Stimulated activated CD4-positive, alpha-beta T cell treated with anti-CD3 and anti-CD28 coated beads, Interleukin-4, amount 100 ng/mL, for 48 hours (primary cell): ENCODE results near the gene DPF3.

ENCODE experiments used
- DNase-seq, 2 donors: peaks; one replicate each; pipeline ENCODE4 v3.0.0-alpha.2; 2020; ENCODE audit warnings: low read depth in 2 of 2

The DPF3 gene

GRCh38 chr14:72742838-72743195, 151.1 kb downstream of the DPF3 start:
- DNase-seq = no peak

GRCh38 chr14:72742118-72742837, 151.6 kb downstream of the DPF3 start:
- DNase-seq = no peak

- no peak for DNase-seq
These were observed 152.1 kb downstream of the DPF3 start for GRCh38 chr14:72741826-72742117.

- no peak for DNase-seq
These were observed 152.7 kb downstream of the DPF3 start for GRCh38 chr14:72740966-72741825.

- no peak for DNase-seq
These were observed 153.4 kb downstream of the DPF3 start for GRCh38 chr14:72740504-72740961.

GRCh38 chr14:72739446-72740405, 154.2 kb downstream of the DPF3 start:
- DNase-seq = no peak

GRCh38 chr14:72738161-72738611, 155.7 kb downstream of the DPF3 start:
- DNase-seq = no peak

- DNase-seq = no peak
These were observed 156.3 kb downstream of the DPF3 start for GRCh38 chr14:72737560-72737943.

- DNase-seq = no peak
These were observed 156.9 kb downstream of the DPF3 start for GRCh38 chr14:72736786-72737559.

GRCh38 chr14:72736308-72736707, 157.6 kb downstream of the DPF3 start:
- DNase-seq = no peak

- DNase-seq = no peak
These were observed 161.7 kb downstream of the DPF3 start for GRCh38 chr14:72732022-72732780.

GRCh38 chr14:72731252-72732020, 162.5 kb downstream of the DPF3 start:
- no peak for DNase-seq

- DNase-seq = no peak
These were observed 163.4 kb downstream of the DPF3 start for GRCh38 chr14:72730468-72730867.

GRCh38 chr14:72726444-72726843, 167.5 kb downstream of the DPF3 start:
- no peak for DNase-seq

GRCh38 chr14:72723858-72724530, 169.9 kb downstream of the DPF3 start:
- DNase-seq = no peak

- no peak for DNase-seq
These were observed 171.6 kb downstream of the DPF3 start for GRCh38 chr14:72722201-72722785.

GRCh38 chr14:72721083-72721482, 172.8 kb downstream of the DPF3 start:
- DNase-seq = no peak

- DNase-seq = no peak
These were observed 176.7 kb downstream of the DPF3 start for GRCh38 chr14:72717220-72717619.

GRCh38 chr14:72716476-72716875, 177.4 kb downstream of the DPF3 start:
- DNase-seq = no peak
